ENCODE measurements around the gene TRIM17.
"Not testable (repeated sequence)": the region's sequence is repeated elsewhere in the genome, so short reads cannot be mapped to it uniquely, and the experiment has no call there.

TRIM17 gene

GRCh38 chr1:228446852-228447251 is 30.2 kb upstream of the TRIM17 start:
- DNase-seq = no peak

DNA sequence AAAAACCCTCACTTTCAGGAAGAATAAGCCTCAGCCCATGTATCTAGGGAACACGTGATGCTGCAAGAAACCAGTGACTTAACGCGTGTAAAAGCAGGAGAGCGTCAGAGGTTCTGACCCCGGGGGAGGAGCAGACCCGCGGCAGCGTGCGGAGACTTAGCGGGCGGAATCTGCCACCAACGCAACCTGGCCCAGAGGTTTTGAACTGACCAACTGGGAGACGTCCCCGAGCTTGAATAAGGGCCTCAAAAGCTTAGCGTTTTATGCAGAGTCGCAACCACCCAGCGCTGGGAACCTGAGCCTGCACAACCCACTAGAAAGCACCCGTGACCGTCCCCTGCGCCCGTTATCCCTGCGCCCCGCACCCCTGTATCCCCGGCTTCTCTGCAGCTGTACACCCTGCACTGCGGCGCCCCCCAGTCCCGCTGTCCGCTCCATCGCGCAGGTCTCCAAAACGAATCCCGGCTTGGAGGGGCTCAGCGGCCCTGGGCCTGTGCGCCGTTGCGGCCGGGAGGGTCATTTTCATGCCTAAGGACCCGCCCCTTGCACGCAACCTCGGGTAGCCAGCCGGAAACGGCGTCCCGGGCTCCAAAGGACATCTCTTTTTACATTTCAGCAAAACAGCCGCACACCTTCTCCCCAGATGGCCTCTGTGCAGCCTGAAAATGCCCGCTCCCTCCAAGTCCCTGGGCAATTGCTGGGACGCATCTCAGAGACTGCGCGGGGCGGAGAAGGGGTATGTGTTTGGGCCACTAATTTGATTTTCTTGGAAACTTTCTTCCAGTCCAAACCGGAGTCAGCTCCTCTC is 29.4 kb upstream of the TRIM17 start:
- DNase-seq = peak; percentile 36

DNA sequence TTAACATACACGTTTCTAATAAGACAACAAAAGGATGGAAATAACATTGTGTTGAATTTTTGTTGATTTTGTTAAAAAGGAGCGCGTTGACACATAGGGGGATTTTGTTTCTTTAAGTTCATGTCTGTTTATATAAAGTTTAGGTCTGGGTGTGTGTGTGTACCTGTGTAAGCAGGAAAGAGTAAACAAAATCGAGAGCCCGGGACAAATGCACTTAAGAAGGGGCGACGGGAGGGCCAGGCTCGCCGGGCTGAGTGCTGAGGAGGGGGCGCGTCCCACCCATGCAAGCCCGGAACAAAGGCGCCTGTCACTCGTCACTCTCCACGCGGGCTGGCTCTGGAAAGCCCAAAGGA is 28.8 kb upstream of the TRIM17 start:
- peak; percentile 36 for DNase-seq

DNA sequence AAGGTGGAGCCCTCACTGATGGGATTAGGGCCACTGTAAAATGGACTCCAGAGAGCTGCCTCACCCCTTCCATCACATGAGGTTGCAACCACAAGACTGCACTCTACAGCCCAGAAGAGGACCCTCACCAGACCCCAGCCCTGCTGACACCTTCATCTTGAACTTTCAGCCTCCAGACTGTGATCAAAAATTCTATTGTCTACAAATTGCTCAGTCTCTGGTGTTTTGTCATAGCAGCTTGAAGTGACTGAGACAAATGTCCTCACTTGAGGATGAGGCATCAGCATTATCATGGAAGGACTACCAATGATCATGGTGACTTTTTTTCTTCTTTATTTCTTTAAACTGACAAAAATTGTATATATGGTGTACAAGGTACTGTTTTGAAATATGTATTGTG is 26.7 kb upstream of the TRIM17 start:
- no peak for DNase-seq

- DNase-seq = no peak
Measured at GRCh38 chr1:228440761-228441500, 24.3 kb upstream of the TRIM17 start.

- DNase-seq = no peak
Measured at GRCh38 chr1:228438266-228438665, 21.6 kb upstream of the TRIM17 start.

DNA sequence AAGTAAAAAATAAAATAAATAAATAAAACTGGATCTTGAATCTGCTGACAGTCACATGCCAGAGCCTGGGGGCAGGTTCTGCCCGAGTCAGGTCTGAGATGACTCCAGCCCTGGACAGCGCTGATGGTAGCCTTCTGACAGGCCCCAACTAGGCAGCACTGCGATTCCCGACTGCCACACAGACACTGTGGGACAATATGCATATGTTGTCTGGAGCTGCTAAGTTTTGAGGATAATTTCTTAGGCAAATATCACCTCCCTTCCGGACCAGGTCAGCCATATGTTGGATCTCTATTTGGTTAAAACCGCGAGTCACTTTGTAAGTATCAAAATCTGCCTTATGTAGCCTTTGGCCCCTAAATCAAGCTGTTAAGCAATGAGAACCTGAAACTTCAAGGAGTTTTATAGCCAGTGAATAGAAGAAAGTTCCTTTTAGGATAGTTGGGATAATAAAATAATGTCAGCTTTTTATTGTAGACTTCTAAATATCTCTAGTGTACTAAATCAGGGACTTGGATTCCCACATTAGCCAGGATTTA is 20.8 kb upstream of the TRIM17 start:
- DNase-seq = no peak

DNA sequence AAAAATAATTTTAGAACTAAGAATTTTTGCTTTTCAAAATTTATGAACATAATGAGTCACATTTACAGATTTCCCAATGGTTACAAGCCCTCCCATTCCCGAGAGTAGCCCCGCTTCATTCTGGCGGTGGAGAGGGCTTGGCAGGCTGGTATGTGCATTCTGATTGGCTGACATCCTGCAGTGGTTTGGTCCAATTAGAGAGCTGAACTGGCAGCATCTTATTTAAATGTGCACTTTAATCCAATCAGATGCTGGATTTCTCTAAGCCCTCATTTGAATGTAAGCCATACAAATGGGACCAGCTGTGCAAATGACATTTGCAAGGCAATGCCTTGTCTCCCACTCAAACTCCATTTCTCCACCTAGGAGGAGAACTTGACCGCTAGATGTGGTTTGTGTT is 18.0 kb upstream of the TRIM17 start:
- no peak for DNase-seq

GRCh38 chr1:228433337-228434053 is 16.8 kb upstream of the TRIM17 start:
- not testable (repeated sequence) for DNase-seq

- DNase-seq = no peak
Measured at GRCh38 chr1:228430243-228430642, 13.6 kb upstream of the TRIM17 start.

DNA sequence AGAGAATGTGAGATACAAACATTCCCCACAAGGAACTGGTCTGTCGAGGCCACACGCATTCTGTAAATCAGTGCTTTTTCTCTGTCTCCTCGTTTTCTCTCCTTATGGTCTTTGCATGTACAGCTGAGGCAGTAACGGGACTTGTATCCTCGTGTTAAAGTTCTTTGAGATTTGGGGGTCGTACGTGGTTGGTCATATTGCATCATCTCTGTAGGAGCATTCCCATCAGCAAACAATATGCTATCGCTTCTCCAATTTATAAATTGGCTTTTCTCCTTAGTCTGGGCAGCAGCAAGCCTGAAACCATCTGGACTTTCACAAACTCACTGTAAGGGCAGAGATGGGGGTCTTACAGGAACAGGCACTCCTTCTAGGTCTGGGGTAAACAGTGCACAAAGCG is 13.0 kb upstream of the TRIM17 start:
- DNase-seq = no peak

GRCh38 chr1:228429007-228429406 is 12.3 kb upstream of the TRIM17 start:
- no peak for DNase-seq

- DNase-seq = no peak
Measured at GRCh38 chr1:228428412-228428811, 11.8 kb upstream of the TRIM17 start.

DNA sequence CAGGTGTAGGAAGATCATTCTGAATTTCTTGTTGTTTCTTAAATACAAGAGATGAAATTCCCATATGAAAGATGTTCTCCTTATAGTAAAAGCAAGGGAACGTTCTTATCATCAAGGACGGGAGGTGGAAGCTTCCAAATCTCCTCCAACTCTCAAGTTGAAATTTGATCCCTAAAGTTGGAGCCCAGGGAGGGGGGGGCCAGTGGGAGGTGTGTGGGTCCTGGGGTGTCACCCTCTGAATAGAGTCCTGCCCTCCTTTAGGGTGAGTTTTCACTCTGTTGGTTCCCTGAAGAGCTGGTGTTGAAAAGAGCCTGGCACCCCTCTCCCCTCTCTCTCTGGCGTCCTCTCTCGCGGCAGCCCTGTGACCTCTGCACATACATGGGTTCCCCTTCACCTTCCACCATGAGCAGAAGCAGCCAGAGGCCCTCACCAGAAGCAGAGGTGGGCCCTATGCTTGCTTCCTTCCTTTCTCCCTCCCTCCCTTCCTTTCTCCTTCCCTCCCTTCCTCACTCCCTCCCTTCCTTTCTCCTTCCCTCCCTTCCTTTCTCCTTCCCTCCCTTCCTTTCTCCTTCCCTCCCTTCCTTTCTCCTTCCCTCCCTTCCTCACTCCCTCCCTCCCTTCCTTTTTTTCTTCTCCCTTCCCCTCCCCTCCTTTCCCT is 10.0 kb upstream of the TRIM17 start:
- DNase-seq = no peak

DNA sequence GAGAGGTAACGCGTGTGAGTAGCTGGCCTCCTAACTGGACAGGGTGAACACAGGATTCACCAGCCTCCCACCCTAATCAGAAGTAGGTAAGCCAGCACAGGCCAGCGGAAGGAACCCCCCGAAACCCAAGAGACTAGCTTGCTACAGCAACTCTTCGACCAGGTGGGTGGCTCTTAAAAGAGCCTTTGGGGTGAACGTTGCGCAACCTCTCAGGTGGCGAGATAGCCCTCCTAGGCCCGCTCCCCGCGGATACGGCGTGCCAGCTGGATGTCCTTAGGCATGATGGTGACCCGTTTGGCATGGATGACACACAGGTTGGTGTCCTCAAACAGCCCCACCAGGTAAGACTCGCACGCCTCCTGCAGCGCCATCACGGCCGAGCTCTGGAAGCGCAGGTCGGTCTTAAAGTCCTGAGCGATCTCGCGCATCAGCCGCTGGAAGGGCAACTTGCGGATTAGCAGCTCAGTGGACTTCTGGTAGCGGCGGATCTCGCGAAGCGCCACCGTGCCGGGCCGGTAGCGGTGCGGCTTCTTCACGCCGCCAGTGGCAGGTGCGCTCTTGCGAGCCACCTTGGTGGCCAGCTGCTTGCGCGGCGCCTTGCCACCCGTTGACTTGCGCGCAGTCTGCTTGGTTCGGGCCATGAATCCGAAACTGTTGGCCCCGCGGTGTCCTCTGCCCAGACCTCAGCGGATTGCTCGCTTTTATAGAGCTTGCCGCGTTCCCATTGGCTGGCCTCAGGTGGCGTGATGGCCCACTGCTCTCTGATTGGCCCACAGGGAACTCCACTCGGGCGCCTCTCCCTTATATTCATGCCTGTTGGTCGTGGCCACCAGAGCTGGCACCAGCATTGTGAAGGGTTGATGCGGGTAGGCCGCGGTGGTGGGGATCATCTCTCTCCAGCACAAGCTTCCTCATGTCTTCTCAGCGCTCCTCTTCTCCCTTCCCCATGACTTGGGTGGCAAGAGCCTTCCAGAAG is 8.3 kb upstream of the TRIM17 start:
- no peak for DNase-seq

- no peak for DNase-seq
Measured at GRCh38 chr1:228423404-228424053, 6.9 kb upstream of the TRIM17 start.

GRCh38 chr1:228420968-228421826 is 4.5 kb upstream of the TRIM17 start:
- DNase-seq = no peak

DNA sequence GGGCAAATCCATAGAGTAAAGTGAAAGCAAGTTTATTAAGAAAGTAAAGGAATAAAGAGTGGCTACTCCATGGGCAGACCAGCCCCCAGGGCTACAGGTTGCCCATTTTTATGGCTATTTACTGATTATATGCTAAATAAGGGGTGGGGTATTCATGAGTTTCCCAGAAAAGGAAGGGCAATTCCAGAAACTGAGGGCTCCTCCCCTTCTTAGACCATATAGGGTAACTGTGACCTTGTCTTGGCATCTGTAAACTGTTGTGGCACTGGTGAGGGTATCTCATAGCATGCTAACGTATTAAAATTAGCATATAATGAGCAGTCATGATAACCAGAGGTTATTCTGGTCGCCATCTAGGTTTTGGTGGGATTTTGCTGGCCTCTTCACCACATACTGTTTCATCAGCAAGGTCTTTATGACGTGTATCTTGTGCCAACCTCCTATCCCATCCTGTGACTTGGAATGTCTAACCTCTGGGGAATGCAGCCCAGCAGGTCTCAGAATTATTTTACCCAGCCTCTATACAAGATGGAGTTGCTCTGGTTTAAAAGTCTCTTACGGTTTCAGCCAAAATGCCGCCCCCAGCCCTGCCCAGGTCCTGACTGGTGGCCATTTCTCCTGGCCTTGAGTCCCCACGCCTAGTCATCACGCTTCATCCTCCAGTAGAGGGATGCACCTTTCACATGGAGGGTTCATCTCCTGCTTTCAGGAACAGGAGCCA is 982 bp upstream of the TRIM17 start:
- DNase-seq = no peak

DNA sequence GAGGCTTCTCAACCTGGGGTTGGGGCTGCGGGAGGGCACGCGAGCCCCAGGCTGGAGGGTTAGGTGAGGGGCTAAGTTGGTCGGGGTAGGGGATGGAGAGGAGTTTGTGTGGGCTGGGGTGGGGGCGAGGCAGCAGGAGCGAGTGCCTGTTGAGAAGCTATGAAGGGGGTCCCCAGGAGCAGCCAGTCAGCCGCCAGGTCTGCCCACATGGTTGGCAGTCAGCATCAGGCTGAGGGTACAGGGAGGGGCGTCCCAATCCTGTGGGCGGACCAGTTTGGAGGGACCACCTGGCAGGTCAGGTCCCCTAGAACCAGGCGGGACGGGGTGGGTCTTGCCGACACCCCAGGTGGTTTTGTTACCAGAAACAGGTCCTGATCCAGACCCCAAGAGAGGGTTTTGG is 400 bp upstream of the TRIM17 start:
- no peak for DNase-seq

DNA sequence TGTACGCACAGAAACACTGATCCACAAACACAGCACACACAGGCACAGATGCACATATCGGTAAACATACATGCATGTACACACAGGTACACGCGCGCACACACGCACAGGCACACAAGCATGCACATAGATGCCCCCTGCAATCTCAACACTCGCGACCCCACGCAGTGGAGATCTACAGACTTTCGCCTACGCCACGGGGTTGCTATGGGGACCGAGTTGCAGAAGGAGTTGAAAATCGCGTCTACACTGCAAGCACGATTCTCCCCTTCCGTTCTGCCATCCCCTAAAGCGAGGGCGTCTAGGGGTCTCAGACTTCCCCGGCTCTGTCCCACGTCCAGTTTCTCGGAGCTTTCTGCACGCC is 826 bp downstream of the TRIM17 start:
- no peak for DNase-seq
